H1 (cell line): Measurements from ENCODE around the gene PNMA6A. TPM values are rescaled to one million over a fixed set of nuclear protein-coding genes. Genes with fewer than 3 reads are reported as not detected.

ENCODE experiments used
- CTCF ChIA-PET: fragments of 300-600 bp; sonication (Branson Sonifier 250); formaldehyde crosslinking; loops from one replicate; lab custom pipeline; 2021; ENCODE audit not compliant: partially characterized antibody; lab: Charles Lee
- POLR2A ChIA-PET: fragments of 300-600 bp; sonication (Branson Sonifier 250); formaldehyde crosslinking; loops from one replicate; lab custom pipeline; 2021; ENCODE audit warnings: inconsistent platforms; ENCODE audit not compliant: partially characterized antibody; lab: Charles Lee
- DNase-seq, 2 experiments: peaks; one replicate each; pipeline versions ENCODE4 v3.0.0 to v3.0.0-alpha.2; 2010 to 2022; ENCODE audit warnings: low spot score in 2 of 2, low read depth in 1 of 2, mixed read lengths in 1 of 2
- FAIRE-seq: peaks from 2 replicates; lab custom pipeline; 2011; peaks lifted over from hg19 to GRCh38; lab: Jason Lieb, UNC
- H2AFZ ChIP-seq: 2 replicates; pipeline ENCODE4 v1.8.1; 2012; ENCODE audit warnings: low read length, inconsistent platforms
- H2AK5ac ChIP-seq: 2 replicates; pipeline ENCODE4 v1.6.1; 2013; ENCODE audit warnings: low read depth, low read length
- H2BK120ac ChIP-seq: replicated peaks from 2 replicates; pipeline ENCODE3; 2013; ENCODE audit warnings: low read depth, low read length, inconsistent platforms
- H2BK12ac ChIP-seq: 2 replicates; pipeline ENCODE4 v1.6.1; 2013; ENCODE audit warnings: low read depth, low read length
- H2BK15ac ChIP-seq: 2 replicates; pipeline ENCODE4 v1.6.1; 2013; ENCODE audit warnings: low read length
- H2BK20ac ChIP-seq: 2 replicates; pipeline ENCODE4 v1.6.1; 2013; ENCODE audit warnings: low read length
- H2BK5ac ChIP-seq: 2 replicates; pipeline ENCODE4 v1.6.1; 2013; ENCODE audit warnings: low read depth, low read length
- H3K14ac ChIP-seq: 2 replicates; pipeline ENCODE4 v1.6.1; 2013; ENCODE audit warnings: inconsistent platforms; ENCODE audit not compliant: insufficient read length
- H3K18ac ChIP-seq: 2 replicates; pipeline ENCODE4 v1.6.1; 2013; ENCODE audit warnings: low read length; ENCODE audit errors: extremely low read depth
- H3K23ac ChIP-seq: 2 replicates; pipeline ENCODE4 v1.6.1; 2013; ENCODE audit warnings: inconsistent platforms; ENCODE audit not compliant: insufficient read length
- H3K23me2 ChIP-seq: 2 replicates; pipeline ENCODE4 v1.6.1; 2013; ENCODE audit warnings: low read depth, low read length
- H3K27ac ChIP-seq: 2 replicates; pipeline ENCODE4 v1.6.1; 2011; ENCODE audit warnings: low read depth, low read length, inconsistent platforms
- H3K27me3 ChIP-seq, 4 experiments: replicated peaks in 1 of 4; 1 replicate in 1 of 4; 2 replicates in 3 of 4; pipeline versions ENCODE4 v1.6.1 to v1.8.1; 2011 to 2013; ENCODE audit warnings: low read length in 3 of 4, mild to moderate bottlenecking in 3 of 4, inconsistent platforms in 2 of 4, mixed read lengths in 2 of 4, moderate library complexity in 1 of 4; ENCODE audit not compliant: control insufficient read depth in 3 of 4, insufficient read depth in 3 of 4; ENCODE audit errors: extremely low read depth in 1 of 4
- H3K36me3 ChIP-seq, 4 experiments: 2 replicates each; pipeline versions ENCODE4 v1.6.1 to v1.8.1; 2011 to 2013; ENCODE audit warnings: mild to moderate bottlenecking in 4 of 4, low read length in 3 of 4, moderate library complexity in 2 of 4, control low read depth in 1 of 4, inconsistent platforms in 1 of 4; ENCODE audit not compliant: insufficient read depth in 4 of 4, control insufficient read depth in 2 of 4
- H3K4ac ChIP-seq: replicated peaks from 2 replicates; pipeline ENCODE3; 2013; ENCODE audit warnings: low read length, low read depth, mixed read lengths, inconsistent platforms; ENCODE audit not compliant: insufficient read length
- H3K4me1 ChIP-seq, 4 experiments: replicated peaks in 1 of 4; 1 replicate in 1 of 4; 2 replicates in 3 of 4; pipeline versions ENCODE4 v1.6.1 to v1.8.1; 2011 to 2013; ENCODE audit warnings: low read length in 3 of 4, inconsistent platforms in 2 of 4, mixed read lengths in 1 of 4; ENCODE audit not compliant: insufficient read depth in 4 of 4, control insufficient read depth in 3 of 4
- H3K4me2 ChIP-seq, 2 experiments: 2 replicates each; pipeline versions ENCODE4 v1.6.1 to v1.8.1; 2011 to 2013; ENCODE audit warnings: low read depth in 2 of 2, low read length in 2 of 2, control low read depth in 1 of 2, inconsistent platforms in 1 of 2, mild to moderate bottlenecking in 1 of 2; ENCODE audit not compliant: insufficient read depth in 1 of 2
- H3K4me3 ChIP-seq, 4 experiments: fragments of 200-600, 300-600 bp in 1 of 4; sonication (generic), shearing (Covaris generic), sonication (Bioruptor Twin) in 1 of 4; 2 replicates each; pipeline versions ENCODE4 v1.5.1 to v1.8.1; 2011 to 2016; ENCODE audit warnings: low read length in 4 of 4, low read depth in 3 of 4, control low read depth in 2 of 4, inconsistent platforms in 2 of 4, mild to moderate bottlenecking in 2 of 4, mixed read lengths in 1 of 4, moderate library complexity in 1 of 4; ENCODE audit not compliant: insufficient read depth in 2 of 4; ENCODE audit errors: extremely low read depth in 1 of 4
- H3K56ac ChIP-seq: replicated peaks from 2 replicates; pipeline ENCODE3; 2013; ENCODE audit warnings: low read depth, mild to moderate bottlenecking, mixed read lengths, low read length, inconsistent platforms; ENCODE audit not compliant: insufficient read length
- H3K79me1 ChIP-seq: 2 replicates; pipeline ENCODE4 v1.6.1; 2013; ENCODE audit warnings: low read depth, low read length, control low read depth
- H3K79me2 ChIP-seq, 2 experiments: 2 replicates each; pipeline versions ENCODE4 v1.6.1 to v1.8.1; 2012 to 2013; ENCODE audit warnings: low read length in 2 of 2, mild to moderate bottlenecking in 2 of 2, inconsistent platforms in 1 of 2; ENCODE audit not compliant: insufficient read depth in 2 of 2, control insufficient read depth in 1 of 2
- H3K9ac ChIP-seq, 4 experiments: replicated peaks in 1 of 4; 1 replicate in 1 of 4; 2 replicates in 3 of 4; pipeline versions ENCODE4 v1.6.1 to v1.8.1; 2011 to 2013; ENCODE audit warnings: low read depth in 3 of 4, low read length in 3 of 4, control low read depth in 2 of 4, mild to moderate bottlenecking in 2 of 4, moderate library complexity in 2 of 4, inconsistent platforms in 1 of 4; ENCODE audit errors: extremely low read depth in 1 of 4
- H3K9me3 ChIP-seq, 2 experiments: 2 replicates each; pipeline versions ENCODE4 v1.6.1 to v1.8.1; 2012 to 2013; ENCODE audit warnings: mild to moderate bottlenecking in 2 of 2, moderate library complexity in 2 of 2, control low read depth in 1 of 2, inconsistent platforms in 1 of 2, low read depth in 1 of 2, low read length in 1 of 2, mixed read lengths in 1 of 2; ENCODE audit not compliant: insufficient read depth in 2 of 2
- H4K20me1 ChIP-seq, 2 experiments: replicated peaks in 1 of 2; 2 replicates each; pipeline versions ENCODE3 to v1.8.1; 2011 to 2013; ENCODE audit warnings: inconsistent platforms in 2 of 2, low read length in 2 of 2, mild to moderate bottlenecking in 1 of 2; ENCODE audit not compliant: insufficient read depth in 2 of 2, control insufficient read depth in 1 of 2
- H4K5ac ChIP-seq: 2 replicates; pipeline ENCODE4 v1.6.1; 2013; ENCODE audit warnings: low read length, low read depth, mixed read lengths, inconsistent platforms; ENCODE audit not compliant: insufficient read length
- H4K8ac ChIP-seq: 2 replicates; pipeline ENCODE4 v1.8.0; 2013; ENCODE audit warnings: mild to moderate bottlenecking, moderate library complexity, low read length, inconsistent platforms; ENCODE audit not compliant: insufficient read depth; ENCODE audit errors: extremely low read depth
- H4K91ac ChIP-seq: replicated peaks from 2 replicates; pipeline ENCODE3; 2013; ENCODE audit warnings: low read length, mixed read lengths, inconsistent platforms; ENCODE audit not compliant: insufficient read length
- POU5F1 ChIP-seq: IDR thresholded peaks from 2 replicates; pipeline ENCODE4 v1.6.1; 2011; ENCODE audit warnings: low read depth, mild to moderate bottlenecking, low read length, moderate library complexity
- TEAD4 ChIP-seq: IDR thresholded peaks from 2 replicates; pipeline ENCODE4 v1.6.1; 2012; ENCODE audit warnings: low read depth, low read length, inconsistent platforms, mixed read lengths
- WGBS, 2 experiments: shearing (Covaris generic) in 1 of 2; methylation state at CpG; one replicate each; pipeline versions ENCODE4 v1.1.6 to v1.1.7; 2013 to 2015; ENCODE audit warnings: low lambda C conversion rate in 2 of 2, mixed read lengths in 2 of 2, inconsistent platforms in 1 of 2, low coverage in 1 of 2, missing lambda C conversion rate in 1 of 2; ENCODE audit not compliant: insufficient replicate concordance in 2 of 2, insufficient coverage in 1 of 2, insufficient read length in 1 of 2; ENCODE audit errors: extremely low coverage in 1 of 2, missing lambda C conversion rate in 1 of 2; 5-methylcytosine and 5-hydroxymethylcytosine counted together
- polyA plus RNA-seq, 7 experiments: library from polyadenylated mRNA; depleted of rRNA in 3 of 7; stranded (reverse) in 5 of 7; unstranded in 2 of 7; fragments of >200 nt in 5 of 7; fragments of 200-250 nt in 2 of 7; gene quantifications; 1 replicate in 5 of 7; 2 replicates in 1 of 7; 4 replicates in 1 of 7; pipeline versions ENCODE4 v1.2.1 to v1.2.3, GENCODE V29; 2011 to 2013; ENCODE audit warnings: missing spikeins in 2 of 7, mixed read lengths in 2 of 7
- total RNA-seq: library from RNA; stranded (reverse); fragmentation: NEBNext Ultra II Directional; extraction: Animal tissue kit (Norgen Biotek cat#: 25700); gene quantifications from 2 replicates; pipeline ENCODE4 v1.2.1, GENCODE V29; 2021

The PNMA6A gene
- total and polyA plus RNA-seq, 2 of the 8 experiments (the other 6 are each of a cell fraction or from before 2014, with no cell fraction given) = 2.2 to 5.7 TPM

DNA sequence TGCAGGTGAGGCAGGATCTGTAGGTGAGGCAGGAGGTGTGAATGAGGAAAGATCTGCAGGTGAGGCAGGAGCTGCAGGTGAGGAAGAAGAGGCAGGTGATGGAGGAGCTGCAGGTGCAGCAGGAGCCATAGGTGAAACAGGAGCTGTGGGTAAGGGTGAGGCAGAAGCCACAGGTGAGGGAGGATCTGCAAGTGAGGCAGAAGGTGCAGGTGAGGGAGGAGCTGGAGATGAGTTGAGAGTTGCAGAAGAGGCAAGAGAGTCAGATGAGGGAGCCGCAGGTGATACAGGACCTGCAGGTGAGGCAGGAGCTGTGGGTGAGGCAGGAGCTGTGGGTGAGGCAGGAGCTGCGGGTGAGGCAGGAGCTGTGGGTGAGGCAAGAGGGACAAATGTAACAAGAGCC is 43.1 kb upstream of the PNMA6A start:
- CTCF ChIA-PET = interaction anchor here (0.6 to 1.1 kb wide), 6 partner anchors 65 to 557 kb away, joined by 3 to 6 read pairs (median 4); no protein-coding TSS in a partner anchor
- Histone ChIP-seq H4K20me1 (no peaks in the 10 kb centered on the region), H3K79me2 (no peaks in the 10 kb centered on the region), H2AFZ (no peak overlapping the region), H2BK15ac (no peak overlapping the region), H3K23me2 (no peaks in the 10 kb centered on the region), H2AK5ac (0 out of 2 replicates have a peak overlapping the region, but pooled peaks have one; percentile 39), H3K36me3 (no peaks in the 10 kb centered on the region), H3K14ac (no peak overlapping the region), H4K5ac (no peak overlapping the region), H2BK12ac (no peak overlapping the region), H3K23ac (no peak overlapping the region), H3K27ac (no peak overlapping the region), H3K27me3 (peaks cover 0 to 3% (median 0%) of the 10 kb centered on the region in 4 experiments; a peak in 1 of 7 replicates), H4K91ac (no peak overlapping the region), H3K4me1 (no peaks in the 10 kb centered on the region; a peak in 1 of 7 replicates), H3K4ac (no peak overlapping the region), H2BK20ac (no peak overlapping the region), H2BK120ac (no peak overlapping the region), H3K9ac (no peak overlapping the region), H4K8ac (no peak overlapping the region), H3K79me1 (no peaks in the 10 kb centered on the region), H3K4me3 (no peak overlapping the region), H2BK5ac (no peak overlapping the region), H3K56ac (no peak overlapping the region), H3K9me3 (no peaks in the 10 kb centered on the region), H3K4me2 (no peak overlapping the region), H3K18ac (no peak overlapping the region)
- POLR2A ChIA-PET = no interaction called here
- TF ChIP-seq POU5F1 (no peak), TEAD4 (no peak)
- whole genome bisulfite sequencing, 2 experiments = 86% methylated on average over 1 of the region's 2 CpGs; no CpG with 5 or more reads in 1 of the 2 experiments
- FAIRE-seq = no peak
- no peak for DNase-seq
